Muscle of arm (tissue), 12 donors: ENCODE measurements around the gene C1QTNF9. TPM values are rescaled to one million over a fixed set of nuclear protein-coding genes. Genes with fewer than 3 reads are reported as not detected.
"Not testable (repeated sequence)": the region's sequence is repeated elsewhere in the genome, so short reads cannot be mapped to it uniquely, and the experiment has no call there.

ENCODE experiments used
- DNase-seq: peaks from one replicate; pipeline ENCODE4 v3.0.0-alpha.2; 2013
- polyA plus RNA-seq, 12 donors: library from polyadenylated mRNA; unstranded; fragments of 120-200 nt; gene quantifications; one replicate each; pipeline ENCODE4 v1.2.1, GENCODE V29; 2013; ENCODE audit not compliant: insufficient read length in 12 of 12

The C1QTNF9 gene
- polyA plus RNA-seq, 12 donors: 3.1 to 9.6 (median 6.5) TPM; not detected in 2

- not testable (repeated sequence) for DNase-seq
Observed at GRCh38 chr13:24321416-24321815, 12.0 kb downstream of the C1QTNF9 start.

GRCh38 chr13:24322470-24322869 is 13.1 kb downstream of the C1QTNF9 start:
- not testable (repeated sequence) for DNase-seq

GRCh38 chr13:24323036-24323738 is 13.8 kb downstream of the C1QTNF9 start:
- DNase-seq: no peak

GRCh38 chr13:24323739-24324075 is 14.3 kb downstream of the C1QTNF9 start:
- no peak for DNase-seq

GRCh38 chr13:24327598-24327997 is 18.2 kb downstream of the C1QTNF9 start:
- DNase-seq: not testable (repeated sequence)

GRCh38 chr13:24328145-24328544 is 18.8 kb downstream of the C1QTNF9 start:
- DNase-seq: no peak

- no peak for DNase-seq
Observed at GRCh38 chr13:24338721-24339120, 29.3 kb downstream of the C1QTNF9 start.

GRCh38 chr13:24339937-24340607 is 30.7 kb downstream of the C1QTNF9 start:
- DNase-seq: no peak

- DNase-seq: no peak
Observed at GRCh38 chr13:24340608-24340955, 31.2 kb downstream of the C1QTNF9 start.

GRCh38 chr13:24341439-24341838 is 32.1 kb downstream of the C1QTNF9 start:
- DNase-seq: no peak

GRCh38 chr13:24348385-24348784 is 39.0 kb downstream of the C1QTNF9 start:
- DNase-seq: no peak

- no peak for DNase-seq
Observed at GRCh38 chr13:24348797-24349515, 39.6 kb downstream of the C1QTNF9 start.

GRCh38 chr13:24349778-24350664 is 40.6 kb downstream of the C1QTNF9 start:
- DNase-seq: not testable (repeated sequence)

GRCh38 chr13:24351423-24351822 is 42.0 kb downstream of the C1QTNF9 start:
- DNase-seq: no peak

GRCh38 chr13:24353736-24354135 is 44.4 kb downstream of the C1QTNF9 start:
- no peak for DNase-seq

- no peak for DNase-seq
Observed at GRCh38 chr13:24355103-24355502, 45.7 kb downstream of the C1QTNF9 start.

- no peak for DNase-seq
Observed at GRCh38 chr13:24356270-24356669, 46.9 kb downstream of the C1QTNF9 start.

GRCh38 chr13:24356837-24357236 is 47.5 kb downstream of the C1QTNF9 start:
- no peak for DNase-seq

- DNase-seq: no peak
Observed at GRCh38 chr13:24357756-24358155, 48.4 kb downstream of the C1QTNF9 start.

GRCh38 chr13:24358836-24359235 is 49.5 kb downstream of the C1QTNF9 start:
- not testable (repeated sequence) for DNase-seq

GRCh38 chr13:24359252-24359651 is 49.9 kb downstream of the C1QTNF9 start:
- not testable (repeated sequence) for DNase-seq

- DNase-seq: no peak
Observed at GRCh38 chr13:24360106-24360505, 50.7 kb downstream of the C1QTNF9 start.
